Suprapubic skin (tissue), 4 donors: ENCODE results near the gene MYO16. TPM values are rescaled to one million over a fixed set of nuclear protein-coding genes. Genes with fewer than 3 reads are reported as not detected.
"Not testable (repeated sequence)": the region's sequence is repeated elsewhere in the genome, so short reads cannot be mapped to it uniquely, and the experiment has no call there.

Experiments used
- DNase-seq, 2 donors: peaks; one replicate each; pipeline ENCODE4 v3.0.0-alpha.2; 2019; ENCODE audit warnings: low spot score in 2 of 2
- H3K27ac ChIP-seq: fragments of 200-600 bp; sonication (generic); one replicate; pipeline ENCODE4 v1.5.1; 2019
- H3K27me3 ChIP-seq: fragments of 200-600 bp; sonication (generic); one replicate; pipeline ENCODE4 v1.5.1; 2019
- H3K36me3 ChIP-seq: fragments of 200-600 bp; sonication (generic); one replicate; pipeline ENCODE4 v1.5.1; 2019
- H3K4me1 ChIP-seq: fragments of 200-600 bp; sonication (generic); one replicate; pipeline ENCODE4 v1.5.1; 2019
- H3K4me3 ChIP-seq: fragments of 200-600 bp; sonication (generic); one replicate; pipeline ENCODE4 v1.5.1; 2019; ENCODE audit warnings: mild to moderate bottlenecking
- H3K9me3 ChIP-seq: fragments of 200-600 bp; sonication (generic); one replicate; pipeline ENCODE4 v1.5.1; 2019
- EP300 ChIP-seq: sonication (generic); formaldehyde crosslinking; IDR thresholded peaks from one replicate; pipeline ENCODE4 v1.6.1; 2017; ENCODE audit warnings: antibody characterized with exemption
- POLR2A ChIP-seq, 2 donors: fragments of 450-650 bp; IDR thresholded peaks; one replicate each; pipeline ENCODE4 v1.6.1; 2017; ENCODE audit warnings: antibody characterized with exemption in 2 of 2, mild to moderate bottlenecking in 2 of 2, moderate library complexity in 2 of 2
- POLR2AphosphoS5 ChIP-seq, 3 donors: sonication (generic); formaldehyde crosslinking; IDR thresholded peaks; one replicate each; pipeline ENCODE4 v1.6.1; 2017; ENCODE audit warnings: antibody characterized with exemption in 3 of 3
- WGBS: methylation state at CpG from one replicate; pipeline ENCODE4 v1.1.5; 2018; 5-methylcytosine and 5-hydroxymethylcytosine counted together
- total RNA-seq, 4 donors: library from RNA; depleted of rRNA; stranded (reverse); fragments of >200 nt; gene quantifications; one replicate each; pipeline ENCODE4 v1.1.0, GENCODE V29; 2016
- TF ChIP-seq, protein P1 (sequence below), 2 donors: fragments of 200-600 bp in 1 of 2; fragments of 450-650 bp in 1 of 2; sonication (generic) in 1 of 2; IDR thresholded peaks; one replicate each; pipeline ENCODE4 v1.5.1; 2016 to 2019; ENCODE audit warnings: antibody characterized with exemption in 2 of 2, mild to moderate bottlenecking in 1 of 2, moderate library complexity in 1 of 2

Gene MYO16
- total RNA-seq, 4 donors from 2014 or later, result 0.08 to 0.98 (median 0.25) TPM

DNA sequence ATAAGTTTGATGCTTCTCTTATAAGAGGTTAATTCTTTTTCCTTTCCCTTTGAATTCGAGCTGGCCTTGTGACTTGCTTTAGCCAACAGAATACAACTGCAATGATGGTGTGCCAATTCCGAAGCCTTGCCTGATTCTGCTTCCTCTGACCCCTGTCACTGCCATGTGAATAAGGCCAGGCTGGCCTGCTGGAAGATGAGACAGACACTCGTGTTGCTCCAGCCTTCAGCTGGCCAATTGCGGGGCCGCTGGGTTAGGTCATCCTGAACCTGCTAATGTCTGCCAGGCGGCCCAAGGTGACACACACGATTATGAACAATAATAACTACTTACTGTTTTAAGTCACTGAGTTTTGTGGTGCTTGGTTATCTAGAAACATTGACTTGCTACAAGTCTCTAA, 352.0 kb downstream of the MYO16 start:
- 82% methylated on average over 7 of the region's 7 CpGs for WGBS
- Histone ChIP-seq H3K27me3 (no peaks in the 10 kb centered on the region), H3K36me3 (no peaks in the 10 kb centered on the region), H3K9me3 (no peaks in the 10 kb centered on the region), H3K4me1 (no peaks in the 10 kb centered on the region), H3K27ac (no peak overlapping the region), H3K4me3 (no peak overlapping the region)
- DNase-seq, result no peak
- TF ChIP-seq POLR2A (IDR thresholded peaks at IDR 0.05) (no peak), POLR2AphosphoS5 (IDR thresholded peaks at IDR 0.05) (no peak)
- TF ChIP-seq, protein P1, sequence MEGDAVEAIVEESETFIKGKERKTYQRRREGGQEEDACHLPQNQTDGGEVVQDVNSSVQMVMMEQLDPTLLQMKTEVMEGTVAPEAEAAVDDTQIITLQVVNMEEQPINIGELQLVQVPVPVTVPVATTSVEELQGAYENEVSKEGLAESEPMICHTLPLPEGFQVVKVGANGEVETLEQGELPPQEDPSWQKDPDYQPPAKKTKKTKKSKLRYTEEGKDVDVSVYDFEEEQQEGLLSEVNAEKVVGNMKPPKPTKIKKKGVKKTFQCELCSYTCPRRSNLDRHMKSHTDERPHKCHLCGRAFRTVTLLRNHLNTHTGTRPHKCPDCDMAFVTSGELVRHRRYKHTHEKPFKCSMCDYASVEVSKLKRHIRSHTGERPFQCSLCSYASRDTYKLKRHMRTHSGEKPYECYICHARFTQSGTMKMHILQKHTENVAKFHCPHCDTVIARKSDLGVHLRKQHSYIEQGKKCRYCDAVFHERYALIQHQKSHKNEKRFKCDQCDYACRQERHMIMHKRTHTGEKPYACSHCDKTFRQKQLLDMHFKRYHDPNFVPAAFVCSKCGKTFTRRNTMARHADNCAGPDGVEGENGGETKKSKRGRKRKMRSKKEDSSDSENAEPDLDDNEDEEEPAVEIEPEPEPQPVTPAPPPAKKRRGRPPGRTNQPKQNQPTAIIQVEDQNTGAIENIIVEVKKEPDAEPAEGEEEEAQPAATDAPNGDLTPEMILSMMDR (IDR thresholded peaks at IDR 0.05), result no peak

DNA sequence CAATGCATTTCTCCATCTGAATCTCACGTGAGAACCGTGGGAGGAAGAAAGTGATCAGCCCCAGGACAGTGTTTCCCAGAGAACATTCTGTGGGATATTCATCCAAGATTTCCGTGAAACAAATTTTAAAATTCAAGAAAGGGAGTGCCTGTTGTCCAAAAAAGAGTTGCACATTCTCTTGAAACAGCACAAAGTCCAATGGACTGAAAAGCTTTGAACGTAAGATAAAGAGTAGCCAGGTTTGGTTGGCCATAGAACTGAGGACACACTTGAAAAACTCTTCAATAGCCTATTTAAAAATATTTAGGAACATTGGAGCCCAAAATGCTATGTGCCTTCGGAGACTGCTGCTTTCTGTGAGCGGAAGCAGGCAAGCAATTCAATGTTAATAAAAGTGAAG, 353.9 kb downstream of the MYO16 start:
- Histone ChIP-seq H3K27me3 (no peaks in the 10 kb centered on the region), H3K27ac (no peak overlapping the region), H3K4me1 (peaks cover 4% of the 10 kb centered on the region), H3K9me3 (no peaks in the 10 kb centered on the region), H3K4me3 (no peak overlapping the region), H3K36me3 (no peaks in the 10 kb centered on the region)
- WGBS, result 89% methylated on average over 6 of the region's 6 CpGs
- TF ChIP-seq EP300 (no peak), POLR2A (IDR thresholded peaks at IDR 0.05) (no peak), POLR2AphosphoS5 (IDR thresholded peaks at IDR 0.05) (no peak)
- TF ChIP-seq, protein P1 (IDR thresholded peaks at IDR 0.05), result no peak
- DNase-seq, result no peak

DNA sequence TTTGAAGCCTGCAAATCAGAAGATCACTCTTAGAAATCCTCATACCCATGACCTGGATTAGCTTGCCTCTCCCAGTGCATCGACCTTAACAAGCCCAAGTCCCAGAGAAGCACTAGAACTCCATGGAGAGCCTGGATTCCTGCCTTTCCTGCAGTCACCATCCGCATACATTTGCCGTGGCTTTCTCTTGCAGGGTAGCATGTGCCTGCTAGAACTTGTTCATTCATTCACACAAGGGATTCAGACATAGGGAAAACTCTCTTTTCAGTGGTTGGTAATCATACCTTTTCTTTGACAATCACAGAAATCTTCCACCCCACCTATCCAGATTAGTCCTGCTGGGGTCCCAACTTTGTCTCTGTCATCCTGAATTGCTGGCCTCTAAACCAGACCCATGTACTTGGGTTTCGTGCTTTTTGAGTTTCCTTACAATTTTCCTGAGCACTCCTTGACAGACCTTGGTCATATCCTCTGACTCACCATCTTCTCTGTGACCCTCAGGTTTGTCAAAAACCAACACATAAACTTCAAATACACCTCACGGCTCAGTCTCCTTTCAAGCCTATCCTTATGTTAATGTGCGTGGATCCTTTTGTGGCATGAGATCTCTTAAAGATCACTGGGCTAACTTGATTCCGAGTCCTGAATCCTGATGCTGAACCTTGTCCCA, 355.0 kb downstream of the MYO16 start:
- no peak for DNase-seq
- TF ChIP-seq, protein P1 (IDR thresholded peaks at IDR 0.05), result no peak
- TF ChIP-seq EP300 (no peak), POLR2AphosphoS5 (IDR thresholded peaks at IDR 0.05) (no peak), POLR2A (IDR thresholded peaks at IDR 0.05) (no peak)
- Histone ChIP-seq H3K36me3 (no peaks in the 10 kb centered on the region), H3K4me1 (peaks cover 4% of the 10 kb centered on the region), H3K9me3 (no peaks in the 10 kb centered on the region), H3K4me3 (no peak overlapping the region), H3K27me3 (no peaks in the 10 kb centered on the region), H3K27ac (no peak overlapping the region)
- 93% methylated on average over 7 of the region's 7 CpGs for WGBS

DNA sequence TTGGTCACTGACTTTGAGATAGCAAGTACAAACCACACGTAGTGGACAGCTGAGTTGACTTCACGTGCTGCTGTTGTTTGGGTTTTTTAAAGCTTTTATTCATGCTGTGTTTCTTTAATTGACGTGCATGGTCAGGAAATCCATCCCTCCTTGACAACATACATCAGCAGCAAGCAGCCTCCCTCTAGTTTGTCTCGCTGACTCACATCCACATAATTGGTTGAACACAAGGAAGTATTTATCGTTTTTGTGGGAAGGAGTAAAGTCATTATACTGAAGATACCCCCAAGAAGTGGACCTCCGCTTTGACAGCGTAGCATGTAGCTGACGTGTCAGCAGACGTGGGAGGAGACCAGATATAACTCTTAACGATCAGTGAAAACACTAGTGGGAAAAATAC, 355.8 kb downstream of the MYO16 start:
- no peak for TF ChIP-seq EP300
- TF ChIP-seq, protein P1 (IDR thresholded peaks at IDR 0.05), result no peak
- no peak for TF ChIP-seq POLR2AphosphoS5 (IDR thresholded peaks at IDR 0.05)
- TF ChIP-seq POLR2A (IDR thresholded peaks at IDR 0.05), result no peak
- peaks cover 4% of the 10 kb centered on the region for H3K4me1 ChIP-seq
- no peaks in the 10 kb centered on the region for H3K27me3 ChIP-seq
- no peaks in the 10 kb centered on the region for H3K9me3 ChIP-seq
- no peak overlapping the region for H3K27ac ChIP-seq
- no peaks in the 10 kb centered on the region for H3K36me3 ChIP-seq
- 92% methylated on average over 10 of the region's 10 CpGs for WGBS
- DNase-seq, result no peak
- H3K4me3 ChIP-seq, result no peak overlapping the region

DNA sequence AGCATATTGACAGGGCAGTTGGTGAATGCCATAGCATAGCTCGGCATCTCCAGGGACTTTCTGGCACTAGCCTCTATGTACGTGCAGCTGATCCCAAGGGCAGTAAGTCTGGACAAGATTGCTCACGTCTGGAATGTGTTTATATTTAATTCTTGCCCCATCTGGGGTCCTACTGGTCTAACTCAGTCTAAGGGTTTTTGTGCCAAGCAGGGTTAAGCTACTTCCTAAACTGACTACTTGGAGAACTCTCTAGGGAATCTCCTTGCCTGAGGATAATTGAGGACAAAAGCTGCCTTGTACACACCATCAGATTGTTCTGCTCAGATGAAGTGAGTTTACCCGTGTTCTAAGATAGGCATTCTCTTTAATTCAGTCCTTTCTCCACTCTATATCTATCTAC, 358.1 kb downstream of the MYO16 start:
- H3K4me1 ChIP-seq, result peaks cover 4% of the 10 kb centered on the region
- no peak for DNase-seq
- TF ChIP-seq POLR2AphosphoS5 (IDR thresholded peaks at IDR 0.05) (no peak), EP300 (no peak)
- WGBS, result 16% methylated on average over 4 of the region's 4 CpGs
- H3K4me3 ChIP-seq, result no peak overlapping the region
- no peaks in the 10 kb centered on the region for H3K9me3 ChIP-seq
- H3K27me3 ChIP-seq, result no peaks in the 10 kb centered on the region
- no peak overlapping the region for H3K27ac ChIP-seq
- H3K36me3 ChIP-seq, result no peaks in the 10 kb centered on the region

DNA sequence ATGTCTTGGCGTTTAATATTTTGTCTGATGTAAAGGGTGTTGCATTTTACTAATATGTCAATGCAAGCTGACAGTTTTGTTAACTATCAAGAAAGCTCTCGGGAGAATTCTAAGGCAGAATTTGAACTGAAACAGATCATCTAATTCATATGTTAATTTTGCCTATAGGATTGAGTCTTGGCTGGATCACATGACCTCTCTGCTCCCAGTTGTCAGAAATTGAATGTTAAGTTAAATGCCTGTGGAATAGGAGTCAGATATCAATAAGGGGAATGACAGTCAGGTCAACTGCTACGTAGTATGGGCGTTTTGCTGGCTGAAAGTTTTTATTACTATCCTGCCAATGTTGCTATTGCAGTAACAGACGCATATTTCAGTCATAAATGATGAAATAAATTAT, 358.5 kb downstream of the MYO16 start:
- H3K36me3 ChIP-seq, result no peaks in the 10 kb centered on the region
- TF ChIP-seq POLR2AphosphoS5 (IDR thresholded peaks at IDR 0.05) (no peak), EP300 (no peak), POLR2A (IDR thresholded peaks at IDR 0.05) (no peak)
- TF ChIP-seq, protein P1 (IDR thresholded peaks at IDR 0.05), result no peak
- H3K4me1 ChIP-seq, result peaks cover 4% of the 10 kb centered on the region
- H3K27ac ChIP-seq, result no peak overlapping the region
- H3K4me3 ChIP-seq, result no peak overlapping the region
- no peak for DNase-seq
- no peaks in the 10 kb centered on the region for H3K9me3 ChIP-seq
- 29% methylated on average over 5 of the region's 5 CpGs for WGBS
- H3K27me3 ChIP-seq, result no peaks in the 10 kb centered on the region

DNA sequence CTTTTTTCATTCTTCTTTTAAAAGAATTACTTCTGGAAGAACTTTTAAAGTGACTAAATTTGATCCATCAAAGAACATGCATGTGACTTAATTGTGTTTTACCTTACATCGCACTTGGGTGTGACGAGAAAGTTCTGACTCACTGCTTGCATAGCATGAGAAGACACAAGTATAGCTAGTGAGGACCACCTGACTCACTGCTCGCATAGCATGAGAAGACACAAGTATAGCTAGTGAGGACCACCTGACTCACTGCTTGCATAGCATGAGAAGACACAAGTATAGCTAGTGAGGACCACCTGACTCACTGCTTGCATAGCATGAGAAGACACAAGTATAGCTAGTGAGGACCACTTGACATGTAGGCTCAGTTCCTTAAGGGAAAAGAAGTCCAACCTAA, 362.0 kb downstream of the MYO16 start:
- not testable (repeated sequence) for H3K9me3 ChIP-seq, H3K4me1 ChIP-seq, DNase-seq, H3K36me3 ChIP-seq, H3K27me3 ChIP-seq, H3K4me3 ChIP-seq, H3K27ac ChIP-seq
- 72% methylated on average over 3 of the region's 3 CpGs for WGBS
